HG03432 (cell line): ENCODE data around the gene MYO18B.

Source experiments
- ATAC-seq: cut with Tn5 transposase; IDR thresholded peaks from one replicate; pipeline ENCODE4 v1.9.1; 2021; ENCODE audit warnings: mild to moderate bottlenecking, moderate library complexity; ENCODE audit not compliant: unreplicated experiment

Gene MYO18B

GRCh38 chr22:25748704-25749103 is 6.7 kb downstream of the MYO18B start:
- no peak for ATAC-seq

DNA sequence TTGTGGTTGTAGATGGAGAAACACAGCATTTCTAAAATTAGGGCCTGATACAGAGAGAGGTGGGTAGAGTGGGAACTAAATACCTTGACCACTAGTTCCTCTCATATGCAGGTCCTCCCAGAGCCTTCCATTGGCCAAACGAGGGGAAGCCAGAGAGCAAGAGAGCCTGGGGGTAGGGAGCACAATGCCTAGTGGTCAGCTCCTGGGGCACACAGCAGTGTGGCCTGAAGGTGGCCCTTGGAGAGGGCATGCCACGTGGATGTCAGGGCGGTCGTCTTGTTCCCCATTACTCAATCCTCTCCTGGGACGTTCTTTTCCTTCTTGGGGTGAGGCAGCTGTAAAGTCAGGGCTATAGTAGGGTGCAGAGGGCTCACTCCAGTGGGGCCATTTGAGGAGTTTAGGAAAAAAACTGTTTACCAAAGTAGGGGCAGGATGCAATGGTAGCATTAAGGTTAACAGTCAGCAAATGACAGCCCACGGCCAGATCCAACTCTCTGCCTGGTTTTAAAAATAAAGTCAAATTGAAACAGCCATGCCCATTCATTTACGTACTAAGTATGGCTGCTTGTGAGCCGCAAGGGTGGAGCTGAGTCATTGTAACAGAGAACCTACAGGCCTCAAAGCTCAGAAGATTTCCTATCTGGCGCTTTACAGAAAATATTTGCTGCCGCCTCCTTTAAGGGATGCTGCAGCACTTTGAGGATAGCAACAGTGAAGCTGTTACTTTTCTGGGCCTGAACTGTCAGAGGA is 7.6 kb downstream of the MYO18B start:
- no peak for ATAC-seq

DNA sequence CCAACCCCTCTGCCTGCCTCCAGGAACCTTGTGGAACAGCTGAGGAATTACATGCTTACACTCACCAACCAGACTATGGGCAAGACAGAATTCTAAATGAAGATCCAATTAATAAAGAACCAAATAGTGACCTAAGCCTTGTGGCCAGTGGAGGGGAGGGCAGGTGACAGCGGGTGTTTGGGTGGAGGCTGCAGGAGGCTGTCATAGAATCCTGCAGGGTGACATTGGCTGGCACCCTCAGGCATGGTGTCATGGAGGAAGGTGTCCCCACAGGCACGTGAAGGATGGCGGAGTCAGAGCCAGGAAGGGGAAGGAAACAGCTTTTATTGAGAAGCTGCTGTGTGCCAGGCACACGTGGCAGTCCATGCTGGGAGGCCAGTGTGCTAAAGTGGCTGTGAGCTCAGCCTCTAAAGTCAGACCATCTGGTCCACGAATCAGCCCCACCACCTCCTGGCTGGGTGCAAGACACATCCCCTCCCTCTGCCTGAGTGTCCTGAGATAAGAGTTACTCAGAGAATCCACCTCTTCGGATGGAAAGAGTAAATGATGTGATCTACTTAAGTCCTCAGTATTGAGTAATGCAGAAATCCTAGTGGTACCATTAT is 8.7 kb downstream of the MYO18B start:
- no peak for ATAC-seq

DNA sequence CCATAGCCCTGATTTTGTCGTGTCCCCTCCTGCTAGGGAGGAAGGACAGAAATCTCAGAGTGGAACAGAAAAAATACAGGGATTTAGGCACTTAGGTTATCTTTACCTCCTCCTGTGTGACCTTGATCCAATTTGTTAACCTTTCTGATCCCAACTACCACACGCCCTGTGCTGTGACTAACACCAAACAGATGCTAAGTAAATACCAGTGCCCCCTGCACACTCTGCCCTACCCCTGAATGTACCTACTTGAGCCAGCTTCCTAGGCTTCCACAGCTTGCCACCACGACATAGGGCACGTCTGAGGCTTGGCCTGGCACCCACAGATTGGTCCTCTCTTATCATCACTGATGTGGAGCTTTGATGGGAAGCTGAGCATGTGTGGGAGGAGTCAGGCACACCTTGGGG is 9.2 kb downstream of the MYO18B start:
- no peak for ATAC-seq

DNA sequence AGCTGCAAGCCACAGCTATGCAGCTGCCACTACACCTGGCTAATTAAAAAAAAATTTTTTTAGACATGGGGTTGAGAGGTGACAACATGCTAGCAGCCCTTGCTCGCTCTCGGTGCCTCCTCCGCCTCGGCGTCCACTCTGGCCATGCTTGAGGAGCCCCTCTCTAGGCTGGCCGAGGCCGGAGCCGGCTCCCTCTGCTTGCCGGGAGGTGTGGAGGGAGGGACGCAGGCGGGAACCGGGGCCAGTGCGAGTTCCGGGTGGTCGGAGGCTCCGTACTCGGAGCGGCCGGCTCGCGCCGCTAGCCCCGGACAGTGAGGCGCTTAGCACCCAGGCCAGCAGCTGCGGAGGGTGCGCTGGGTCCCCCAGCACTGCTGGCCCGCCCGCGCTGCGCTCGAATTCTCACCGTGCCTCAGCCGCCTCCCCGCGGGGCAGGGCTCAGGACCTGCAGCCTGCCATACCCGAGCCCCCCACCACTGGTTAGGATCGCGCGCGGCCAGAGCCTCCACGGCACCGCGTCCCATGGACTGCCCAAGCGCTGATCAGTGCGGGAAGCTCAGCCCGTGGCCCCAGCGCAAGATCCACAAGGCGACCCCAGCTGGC is 10.7 kb downstream of the MYO18B start:
- ATAC-seq = no peak

GRCh38 chr22:25753252-25753651 is 11.3 kb downstream of the MYO18B start:
- ATAC-seq = no peak

GRCh38 chr22:25754527-25755202 is 12.7 kb downstream of the MYO18B start:
- no peak for ATAC-seq

- ATAC-seq = no peak
These were observed 15.7 kb downstream of the MYO18B start for GRCh38 chr22:25757686-25758085.

DNA sequence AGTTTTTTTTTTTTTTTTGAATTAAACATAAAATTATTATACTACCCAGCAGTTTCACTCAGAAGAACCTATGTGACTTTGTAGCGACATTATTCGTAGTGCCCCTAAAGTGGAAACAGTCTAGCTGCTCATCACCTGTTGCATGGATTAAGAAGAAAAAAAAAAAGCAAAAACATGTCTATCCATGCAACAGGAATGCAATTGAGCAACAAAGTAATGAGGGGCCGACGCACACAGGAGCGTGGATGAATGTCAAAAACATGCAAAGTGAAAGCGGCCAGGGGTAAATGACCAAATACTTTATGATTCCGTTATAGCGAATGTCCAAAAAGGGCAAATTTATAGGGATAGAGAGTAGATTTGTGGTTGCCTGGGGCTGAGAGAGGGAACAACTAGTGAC is 16.3 kb downstream of the MYO18B start:
- no peak for ATAC-seq

DNA sequence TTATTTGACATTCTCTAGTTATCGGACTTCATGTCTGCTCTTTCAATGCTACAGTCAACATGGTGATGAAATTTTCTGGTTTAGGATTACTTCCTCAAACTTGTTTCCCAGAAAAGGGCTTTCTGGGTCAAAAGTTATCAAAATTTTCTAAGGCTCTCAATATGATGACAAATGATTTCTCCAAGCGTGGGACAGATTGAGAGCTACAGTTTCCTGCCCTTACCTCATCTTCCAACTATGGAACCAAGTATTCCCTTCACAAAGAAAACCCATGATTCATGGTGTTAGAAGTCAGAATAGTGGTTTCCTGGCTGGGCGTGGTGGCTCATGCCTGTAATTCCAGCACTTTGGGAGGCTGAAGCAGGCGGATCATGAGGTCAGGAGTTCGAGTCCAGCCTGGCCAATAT is 17.8 kb downstream of the MYO18B start:
- ATAC-seq = no peak

DNA sequence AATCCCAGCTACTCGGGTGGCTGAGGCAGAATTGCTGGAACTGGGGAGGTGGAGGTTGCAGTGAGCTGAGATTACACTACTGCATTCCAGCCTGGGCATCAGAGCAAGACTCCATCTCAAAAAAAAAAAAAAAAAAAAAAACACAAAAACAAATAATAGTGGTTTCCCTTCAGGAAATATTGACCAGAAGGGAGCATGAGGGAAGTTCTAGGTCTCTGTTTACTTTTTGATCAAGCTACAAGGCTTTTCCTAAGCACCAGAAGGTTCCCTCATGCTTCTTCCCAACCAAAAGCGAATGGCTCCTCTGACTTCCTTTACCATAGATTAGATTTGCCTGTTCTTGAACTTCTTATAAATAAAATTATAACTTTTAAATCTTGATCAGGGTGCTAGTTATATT is 18.3 kb downstream of the MYO18B start:
- no peak for ATAC-seq

DNA sequence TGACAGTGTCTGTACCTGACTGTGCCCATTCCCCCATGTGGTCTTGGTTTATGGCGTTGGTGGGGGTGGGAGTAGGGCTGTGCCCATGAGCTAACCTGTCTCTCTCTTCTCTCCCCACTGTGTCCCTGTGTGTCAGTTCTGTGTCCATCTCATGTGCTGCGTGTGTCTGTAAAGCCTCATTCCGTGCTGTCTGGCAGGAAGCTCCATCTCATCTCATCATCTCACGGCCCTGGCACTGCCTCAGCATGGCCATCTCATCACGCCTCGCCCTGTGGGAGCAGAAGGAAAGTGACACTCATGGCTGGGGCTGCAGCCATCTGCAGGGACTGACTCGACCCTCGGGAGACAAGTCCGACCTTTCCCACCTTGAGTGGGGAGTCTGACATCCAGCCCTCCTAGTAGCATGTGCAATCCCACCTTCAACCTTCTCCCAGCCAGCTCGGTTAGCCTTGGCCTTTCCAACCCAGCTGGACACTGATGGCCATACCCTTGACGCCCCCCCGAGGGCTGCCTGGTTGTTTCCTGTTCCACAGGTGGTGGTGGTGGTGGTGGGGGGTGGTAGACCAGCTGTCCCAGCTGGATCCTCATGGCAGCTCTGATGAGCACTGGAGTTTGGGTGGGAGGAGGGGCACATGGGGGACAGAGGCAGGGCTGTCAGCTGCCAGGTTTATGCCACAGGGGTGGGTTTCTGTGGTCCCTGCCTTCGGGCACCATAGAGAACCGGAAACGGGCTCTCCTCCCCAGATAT is 19.0 kb downstream of the MYO18B start:
- no peak for ATAC-seq

- ATAC-seq = no peak
These were observed 20.2 kb downstream of the MYO18B start for GRCh38 chr22:25762147-25762546.

DNA sequence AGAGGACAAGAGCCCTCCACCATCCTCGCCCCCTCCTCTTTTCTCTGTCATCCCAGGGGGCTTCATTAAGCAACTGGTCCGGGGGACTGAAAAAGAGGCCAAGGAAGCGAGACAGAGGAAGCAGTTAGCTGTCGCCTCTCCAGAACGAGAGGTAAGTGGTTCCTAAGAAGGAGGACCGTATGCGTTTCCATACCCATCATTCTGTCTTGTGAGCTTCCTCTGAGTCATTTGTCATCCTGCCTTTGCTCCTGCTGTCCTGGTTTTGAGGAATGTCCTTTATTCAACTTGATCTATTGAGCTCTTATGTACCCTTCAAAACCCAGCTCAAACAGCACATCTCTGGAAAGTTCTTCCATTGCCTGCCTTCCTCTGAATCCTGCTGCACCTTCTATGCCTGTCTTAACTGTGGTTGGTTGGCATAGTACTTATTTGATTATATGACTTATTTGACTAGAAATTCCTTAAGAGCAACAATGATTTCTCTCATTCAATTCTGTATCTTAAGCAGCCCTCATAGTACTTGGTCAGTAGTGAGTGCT is 21.3 kb downstream of the MYO18B start:
- no peak for ATAC-seq

- no peak for ATAC-seq
These were observed 22.5 kb downstream of the MYO18B start for GRCh38 chr22:25764270-25765015.

DNA sequence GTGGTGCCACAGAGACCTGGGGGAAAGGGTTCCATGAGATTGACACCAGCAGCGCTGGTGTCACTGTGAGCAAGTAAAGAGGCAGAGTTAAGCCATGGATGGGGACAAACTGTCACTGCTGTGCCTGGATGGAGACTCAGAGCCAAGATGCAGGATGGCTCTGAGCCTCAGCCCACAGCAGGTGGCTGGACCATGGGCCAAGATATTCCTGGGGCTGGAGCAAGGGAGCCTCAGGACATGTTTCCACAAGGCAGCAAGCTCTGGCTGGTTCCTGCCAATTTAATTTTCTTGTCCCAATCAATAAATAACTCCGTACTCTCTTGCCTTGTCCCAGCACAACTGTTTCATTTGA is 23.0 kb downstream of the MYO18B start:
- no peak for ATAC-seq

GRCh38 chr22:25765801-25766200 is 23.8 kb downstream of the MYO18B start:
- ATAC-seq = no peak

DNA sequence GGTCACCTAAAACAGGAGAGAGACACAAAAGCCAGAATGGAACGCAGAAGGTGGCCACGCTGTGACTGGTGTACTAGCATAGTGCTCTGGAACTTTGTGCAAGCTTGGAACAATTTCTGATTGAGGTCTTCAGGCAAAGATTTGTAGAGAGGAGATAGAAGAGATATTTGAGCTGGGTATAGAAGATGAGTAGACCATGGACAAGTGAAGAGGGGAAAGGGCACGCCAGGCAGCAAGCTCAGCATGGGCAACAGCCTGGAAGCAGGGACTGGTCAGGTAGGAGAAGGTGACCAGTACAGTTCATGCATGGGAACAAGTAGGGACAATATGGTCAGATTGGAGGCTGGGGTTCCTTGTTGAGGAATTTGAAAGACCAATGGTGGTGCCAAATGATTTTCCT is 24.4 kb downstream of the MYO18B start:
- no peak for ATAC-seq

GRCh38 chr22:25770333-25770732 is 28.3 kb downstream of the MYO18B start:
- no peak for ATAC-seq

GRCh38 chr22:25772288-25772687 is 30.3 kb downstream of the MYO18B start:
- no peak for ATAC-seq
